PC-9 (cell line): ENCODE measurements around the gene TSKS. TPM values are rescaled to one million over a fixed set of nuclear protein-coding genes. Genes with fewer than 3 reads are reported as not detected.

Experiments used
- BruUV-seq: library from RNA; stranded (reverse); fragments of 400-500 nt; replicated peaks from 2 replicates; lab custom pipeline; 2021; lab: Mats Ljungman, UMichigan
- CTCF ChIA-PET: fragments of 300-600 bp; sonication (Branson Sonifier 250); formaldehyde crosslinking; loops from one replicate; lab custom pipeline; 2022; ENCODE audit warnings: antibody characterized with exemption; lab: Charles Lee
- POLR2A ChIA-PET: fragments of 300-600 bp; sonication (Branson Sonifier 250); formaldehyde crosslinking; loops from one replicate; lab custom pipeline; 2022; ENCODE audit warnings: antibody characterized with exemption; ENCODE audit not compliant: unreplicated experiment; lab: Charles Lee
- DNase-seq, 2 experiments: peaks; one replicate each; pipeline versions ENCODE4 v3.0.0 to v3.0.0-alpha.2; 2015 to 2022; ENCODE audit warnings: mixed read lengths in 1 of 2
- H2AFZ ChIP-seq: fragments of 200-600 bp; sonication (generic); 2 replicates; pipeline ENCODE4 v1.8.1; 2017; ENCODE audit warnings: antibody characterized with exemption
- H3F3A ChIP-seq: fragments of 200-600 bp; sonication (generic); 2 replicates; pipeline ENCODE4 v1.8.1; 2017; ENCODE audit warnings: antibody characterized with exemption, mild to moderate bottlenecking, low read depth; ENCODE audit not compliant: insufficient read depth
- H3K27ac ChIP-seq: fragments of 200-600 bp; sonication (generic); 2 replicates; pipeline ENCODE4 v1.6.1; 2016; ENCODE audit warnings: mixed run types
- H3K27me3 ChIP-seq: fragments of 200-600 bp; sonication (generic); 2 replicates; pipeline ENCODE4 v1.6.1; 2016; ENCODE audit warnings: low read depth, mixed run types; ENCODE audit not compliant: insufficient read depth
- H3K36me3 ChIP-seq: fragments of 200-600 bp; sonication (generic); 2 replicates; pipeline ENCODE4 v1.6.1; 2016; ENCODE audit warnings: low read depth, mixed run types
- H3K4me1 ChIP-seq: fragments of 200-600 bp; sonication (generic); replicated peaks from 2 replicates; pipeline ENCODE4 v1.6.1; 2016; ENCODE audit warnings: mixed run types; ENCODE audit not compliant: insufficient read depth
- H3K4me2 ChIP-seq: fragments of 200-600 bp; sonication (generic); 2 replicates; pipeline ENCODE4 v1.6.1; 2017; ENCODE audit warnings: mixed run types
- H3K4me3 ChIP-seq: fragments of 200-600 bp; sonication (generic); 2 replicates; pipeline ENCODE4 v1.6.1; 2016; ENCODE audit warnings: mixed run types
- H3K79me2 ChIP-seq: fragments of 200-600 bp; sonication (generic); 2 replicates; pipeline ENCODE4 v1.6.1; 2017; ENCODE audit warnings: low read depth, mixed run types
- H3K9me2 ChIP-seq: fragments of 200-600 bp; sonication (generic); 2 replicates; pipeline ENCODE4 v1.8.1; 2017; ENCODE audit warnings: mild to moderate bottlenecking; ENCODE audit not compliant: insufficient read depth
- H3K9me3 ChIP-seq: fragments of 200-600 bp; sonication (generic); 2 replicates; pipeline ENCODE4 v1.8.1; 2016; ENCODE audit warnings: low read depth; ENCODE audit not compliant: insufficient read depth
- H4K20me1 ChIP-seq: fragments of 200-600 bp; sonication (generic); 2 replicates; pipeline ENCODE4 v1.8.1; 2017; ENCODE audit not compliant: insufficient read depth
- CTCF ChIP-seq: fragments of 200-600 bp; sonication (generic); conservative IDR thresholded peaks from 2 replicates; pipeline ENCODE4 v1.6.1; 2017; ENCODE audit warnings: mixed run types, antibody characterized with exemption, mild to moderate bottlenecking, moderate library complexity
- EZH2 ChIP-seq: fragments of 200-600 bp; sonication (generic); IDR thresholded peaks from 2 replicates; pipeline ENCODE4 v1.8.0; 2017; ENCODE audit warnings: antibody characterized with exemption, low read depth
- intact Hi-C: fragments of 100-400 bp; cut with micrococcal nuclease; formaldehyde crosslinking; loops from one replicate; pipeline ENCODE4 v1.10.0; 2022; ENCODE audit not compliant: unreplicated experiment
- total RNA-seq: library from RNA; stranded (reverse); gene quantifications from 2 replicates; pipeline ENCODE4 v1.2.3, GENCODE V29; 2021

Gene TSKS
- total RNA-seq, 1 experiment from 2014 or later: not detected

GRCh38 chr19:49805822-49806619, 42.9 kb upstream of the TSKS start:
- ChIA-PET POLR2A (no interaction called here), CTCF (no interaction called here)
- Histone ChIP-seq H4K20me1 (peaks cover 6% of the 10 kb centered on the region; the same call in 1 of the 2 replicates), H3K4me2 (no peak overlapping the region), H3K79me2 (no peaks in the 10 kb centered on the region), H3K27me3 (no peaks in the 10 kb centered on the region), H3K9me2 (no peaks in the 10 kb centered on the region), H3K36me3 (no peaks in the 10 kb centered on the region), H3K27ac (no peak overlapping the region), H3K9me3 (no peaks in the 10 kb centered on the region), H3K4me1 (peaks cover 7% of the 10 kb centered on the region), H3K4me3 (no peak overlapping the region), H2AFZ (no peak overlapping the region), H3F3A (peaks cover 39% of the 10 kb centered on the region; the same call in 1 of the 2 replicates)
- intact Hi-C loops: no loop called here
- no TSS peak for BruUV-seq
- no peak for DNase-seq
- TF ChIP-seq EZH2 (no peak), CTCF (no peak)

- H2AFZ ChIP-seq: no peak overlapping the region
- intact Hi-C loops: no loop called here
- CTCF ChIA-PET: interaction anchor here (0.6 kb wide), 1 partner anchor 41 kb away, joined by 8 read pairs; no protein-coding TSS in a partner anchor
- H3K79me2 ChIP-seq: no peaks in the 10 kb centered on the region
- DNase-seq: no peak
- peaks cover 6% of the 10 kb centered on the region for H4K20me1 ChIP-seq
- H3K4me2 ChIP-seq: no peak overlapping the region
- BruUV-seq: no TSS peak
- H3K4me3 ChIP-seq: no peak overlapping the region
- POLR2A ChIA-PET: interaction anchor here (0.6 kb wide), 1 partner anchor 52 kb away, joined by 4 read pairs; no protein-coding TSS in a partner anchor
- TF ChIP-seq EZH2: no peak
- no peak for TF ChIP-seq CTCF
- peaks cover 34% of the 10 kb centered on the region; the same call in 1 of the 2 replicates for H3F3A ChIP-seq
- H3K27ac ChIP-seq: no peak overlapping the region
- no peaks in the 10 kb centered on the region for H3K9me3 ChIP-seq
- no peaks in the 10 kb centered on the region for H3K4me1 ChIP-seq
- H3K9me2 ChIP-seq: no peaks in the 10 kb centered on the region
- no peaks in the 10 kb centered on the region for H3K36me3 ChIP-seq
- no peaks in the 10 kb centered on the region for H3K27me3 ChIP-seq
Measured at GRCh38 chr19:49803529-49803856, 40.4 kb upstream of the TSKS start.

GRCh38 chr19:49802836-49803528, 39.9 kb upstream of the TSKS start:
- TF ChIP-seq CTCF (no peak), EZH2 (no peak)
- H3K9me3 ChIP-seq: no peaks in the 10 kb centered on the region
- intact Hi-C loops: no loop called here
- no peak overlapping the region for H3K4me3 ChIP-seq
- H3K4me1 ChIP-seq: no peaks in the 10 kb centered on the region
- H3K36me3 ChIP-seq: no peaks in the 10 kb centered on the region
- DNase-seq: no peak
- peaks cover 29% of the 10 kb centered on the region; the same call in 1 of the 2 replicates for H3F3A ChIP-seq
- POLR2A ChIA-PET: no interaction called here
- H3K79me2 ChIP-seq: no peaks in the 10 kb centered on the region
- BruUV-seq: no TSS peak
- no peak overlapping the region for H3K4me2 ChIP-seq
- no peak overlapping the region for H3K27ac ChIP-seq
- CTCF ChIA-PET: no interaction called here
- peaks cover under 1% of the 10 kb centered on the region for H4K20me1 ChIP-seq
- H2AFZ ChIP-seq: no peak overlapping the region
- no peaks in the 10 kb centered on the region for H3K9me2 ChIP-seq
- H3K27me3 ChIP-seq: no peaks in the 10 kb centered on the region
